H9 (cell line): ENCODE results near the gene PPP1R12B. TPM values are rescaled to one million over a fixed set of nuclear protein-coding genes. Genes with fewer than 3 reads are reported as not detected.
"Not testable (repeated sequence)": the region's sequence is repeated elsewhere in the genome, so short reads cannot be mapped to it uniquely, and the experiment has no call there.

Source experiments
- DNase-seq: peaks from one replicate; pipeline ENCODE4 v3.0.0-alpha.2; 2017
- H2AFZ ChIP-seq: one replicate; pipeline ENCODE4 v1.6.1; 2013; ENCODE audit warnings: mild to moderate bottlenecking, low read length, control low read depth, moderate library complexity
- H2AK5ac ChIP-seq: 2 replicates; pipeline ENCODE4 v1.6.1; 2013; ENCODE audit warnings: low read length, control low read depth, mixed read lengths; ENCODE audit not compliant: insufficient read length
- H2BK120ac ChIP-seq: one replicate; pipeline ENCODE4 v1.6.1; 2013; ENCODE audit warnings: low read depth, mild to moderate bottlenecking, low read length, control low read depth, inconsistent platforms; ENCODE audit not compliant: poor library complexity, severe bottlenecking
- H2BK12ac ChIP-seq: 2 replicates; pipeline ENCODE4 v1.6.1; 2013; ENCODE audit warnings: low read length, control low read depth, mixed read lengths, low read depth; ENCODE audit not compliant: insufficient read length
- H2BK15ac ChIP-seq: 2 replicates; pipeline ENCODE4 v1.6.1; 2013; ENCODE audit warnings: low read depth, low read length, control low read depth
- H2BK20ac ChIP-seq: one replicate; pipeline ENCODE4 v1.6.1; 2013; ENCODE audit warnings: low read depth, mild to moderate bottlenecking, low read length, control low read depth, inconsistent platforms; ENCODE audit not compliant: poor library complexity, severe bottlenecking
- H2BK5ac ChIP-seq: 2 replicates; pipeline ENCODE4 v1.6.1; 2013; ENCODE audit warnings: low read length, control low read depth, mixed read lengths; ENCODE audit not compliant: insufficient read length
- H3K14ac ChIP-seq: 2 replicates; pipeline ENCODE4 v1.6.1; 2013; ENCODE audit warnings: low read length, control low read depth; ENCODE audit not compliant: insufficient read depth
- H3K18ac ChIP-seq: 2 replicates; pipeline ENCODE4 v1.6.1; 2013; ENCODE audit warnings: low read depth, mild to moderate bottlenecking, mixed read lengths, low read length, control low read depth; ENCODE audit not compliant: insufficient read length
- H3K23ac ChIP-seq: 2 replicates; pipeline ENCODE4 v1.6.1; 2013; ENCODE audit warnings: low read length, control low read depth, mixed read lengths, low read depth; ENCODE audit not compliant: insufficient read length
- H3K23me2 ChIP-seq: 2 replicates; pipeline ENCODE4 v1.6.1; 2013; ENCODE audit warnings: low read depth, mild to moderate bottlenecking, mixed read lengths, low read length, control low read depth; ENCODE audit not compliant: insufficient read length, poor library complexity, severe bottlenecking
- H3K27ac ChIP-seq: 2 replicates; pipeline ENCODE4 v1.5.1; 2013; ENCODE audit warnings: low read length, control low read depth, mixed read lengths, low read depth; ENCODE audit not compliant: insufficient read length
- H3K27me3 ChIP-seq: 2 replicates; pipeline ENCODE4 v1.6.1; 2013; ENCODE audit warnings: low read length, control low read depth, inconsistent platforms; ENCODE audit not compliant: insufficient read depth
- H3K4ac ChIP-seq: 2 replicates; pipeline ENCODE4 v1.6.1; 2013; ENCODE audit warnings: low read depth, mild to moderate bottlenecking, control low read depth, inconsistent platforms, low read length, moderate library complexity
- H3K4me1 ChIP-seq: 2 replicates; pipeline ENCODE4 v1.6.1; 2013; ENCODE audit warnings: low read length, control low read depth, inconsistent platforms; ENCODE audit not compliant: insufficient read depth
- H3K4me2 ChIP-seq: 2 replicates; pipeline ENCODE4 v1.6.1; 2013; ENCODE audit warnings: low read length, control low read depth, mixed read lengths; ENCODE audit not compliant: insufficient read length, insufficient read depth
- H3K56ac ChIP-seq: 2 replicates; pipeline ENCODE4 v1.6.1; 2013; ENCODE audit warnings: low read depth, mild to moderate bottlenecking, mixed read lengths, low read length, control low read depth; ENCODE audit not compliant: insufficient read length
- H3K79me1 ChIP-seq: 2 replicates; pipeline ENCODE4 v1.6.1; 2013; ENCODE audit warnings: low read depth, mild to moderate bottlenecking, moderate library complexity, low read length, control low read depth, inconsistent platforms; ENCODE audit not compliant: insufficient read depth, poor library complexity, severe bottlenecking
- H3K79me2 ChIP-seq: 2 replicates; pipeline ENCODE4 v1.6.1; 2013; ENCODE audit warnings: low read length, control low read depth, inconsistent platforms; ENCODE audit not compliant: insufficient read depth
- H3K9ac ChIP-seq: 2 replicates; pipeline ENCODE4 v1.6.1; 2013; ENCODE audit warnings: low read length, control low read depth, mixed read lengths; ENCODE audit not compliant: insufficient read length; ENCODE audit errors: extremely low read depth
- H3K9me3 ChIP-seq: one replicate; pipeline ENCODE4 v1.6.1; 2013; ENCODE audit warnings: low read depth, low read length, inconsistent platforms; ENCODE audit not compliant: control insufficient read depth
- H3T11ph ChIP-seq: one replicate; pipeline ENCODE4 v1.6.1; 2013; ENCODE audit warnings: mild to moderate bottlenecking, low read length, control low read depth, inconsistent platforms
- H4K20me1 ChIP-seq: one replicate; pipeline ENCODE4 v1.6.1; 2013; ENCODE audit not compliant: control insufficient read depth, insufficient read length, insufficient read depth
- H4K5ac ChIP-seq: 2 replicates; pipeline ENCODE4 v1.6.1; 2013; ENCODE audit warnings: low read depth, mild to moderate bottlenecking, mixed read lengths, low read length, control low read depth; ENCODE audit not compliant: insufficient read length
- H4K8ac ChIP-seq: replicated peaks from 2 replicates; pipeline ENCODE4 v1.6.1; 2013; ENCODE audit warnings: low read length, control low read depth, mixed read lengths, low read depth; ENCODE audit not compliant: insufficient read length
- H4K91ac ChIP-seq: 2 replicates; pipeline ENCODE4 v1.6.1; 2013; ENCODE audit warnings: low read depth, mild to moderate bottlenecking, moderate library complexity, mixed read lengths, low read length, control low read depth; ENCODE audit not compliant: insufficient read length
- H3K27ac Mint-ChIP-seq, 3 experiments: 2 replicates in 2 of 3; 3 replicates in 1 of 3; pipeline ENCODE4 v1.8.0; 2020 to 2021; ENCODE audit warnings: mixed read lengths in 3 of 3, mild to moderate bottlenecking in 1 of 3, moderate library complexity in 1 of 3
- H3K27me3 Mint-ChIP-seq: 2 replicates; pipeline ENCODE4 v1.8.0; 2021; ENCODE audit warnings: low read depth, mild to moderate bottlenecking, moderate library complexity, mixed read lengths
- H3K36me3 Mint-ChIP-seq, 3 experiments: 2 replicates in 2 of 3; 3 replicates in 1 of 3; pipeline ENCODE4 v1.8.0; 2020 to 2021; ENCODE audit warnings: low read depth in 3 of 3, mixed read lengths in 3 of 3; ENCODE audit not compliant: insufficient read depth in 1 of 3
- H3K4me1 Mint-ChIP-seq, 2 experiments: 2 replicates each; pipeline ENCODE4 v1.8.0; 2020; ENCODE audit warnings: mixed read lengths in 2 of 2
- H3K4me3 Mint-ChIP-seq, 2 experiments: 2 replicates in 1 of 2; 3 replicates in 1 of 2; pipeline ENCODE4 v1.8.0; 2020 to 2021; ENCODE audit warnings: mild to moderate bottlenecking in 2 of 2, mixed read lengths in 2 of 2, moderate library complexity in 1 of 2
- H3K9me3 Mint-ChIP-seq, 2 experiments: 2 replicates in 1 of 2; 3 replicates in 1 of 2; pipeline ENCODE4 v1.8.0; 2020; ENCODE audit warnings: mild to moderate bottlenecking in 2 of 2, mixed read lengths in 2 of 2, moderate library complexity in 1 of 2
- WGBS: extraction: QIAGEN DNeasy Blood & Tissue Kit; methylation state at CpG from one replicate; pipeline ENCODE4 v1.1.7; 2013; ENCODE audit warnings: missing lambda C conversion rate, low lambda C conversion rate, mixed read lengths; ENCODE audit not compliant: insufficient read length; ENCODE audit errors: extremely low coverage; 5-methylcytosine and 5-hydroxymethylcytosine counted together
- total RNA-seq: library from RNA; stranded (reverse); gene quantifications from 2 replicates; pipeline ENCODE4 v1.2.1, GENCODE V29; 2021
- TF ChIP-seq, protein P1 (sequence below): fragments of 200-600 bp; sonication (generic); conservative IDR thresholded peaks from 3 replicates; pipeline ENCODE4 v1.8.0; 2021; ENCODE audit warnings: antibody characterized with exemption, mild to moderate bottlenecking

The PPP1R12B gene
- total RNA-seq, 1 experiment from 2014 or later = 12.9 TPM

DNA sequence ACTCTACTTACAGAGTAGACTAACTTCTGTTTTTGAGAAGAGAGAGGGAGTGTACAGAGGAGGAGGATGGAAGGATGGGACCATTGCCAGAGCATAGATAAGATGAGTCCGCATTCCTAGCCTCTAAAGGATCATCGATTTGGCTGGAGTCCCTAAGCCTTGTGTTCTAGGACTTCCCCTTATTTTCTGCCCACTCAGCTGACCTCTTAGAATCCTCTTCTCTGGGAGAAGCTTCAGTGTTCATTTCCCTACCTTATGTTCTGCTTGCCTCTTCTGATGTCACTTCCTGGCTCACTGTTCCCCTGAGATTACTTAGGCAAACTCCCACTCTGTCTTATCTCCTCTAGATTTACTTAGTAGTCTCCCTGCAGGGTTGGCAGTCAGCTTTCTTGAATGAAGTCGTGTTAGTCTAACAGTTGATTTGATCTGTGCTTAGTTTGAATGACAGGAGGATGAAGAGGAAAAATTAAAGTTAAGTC is 205.1 kb downstream of the PPP1R12B start:
- no peak overlapping the region for H2BK5ac ChIP-seq
- H3K79me2 ChIP-seq = no peaks in the 10 kb centered on the region
- no peaks in the 10 kb centered on the region for H3K79me1 ChIP-seq
- no peaks in the 10 kb centered on the region for H3K23me2 ChIP-seq
- no peaks in the 10 kb centered on the region for H4K20me1 ChIP-seq
- no peaks in the 10 kb centered on the region for H3K9me3 Mint-ChIP-seq
- no peak overlapping the region for H3K23ac ChIP-seq
- no peak overlapping the region for H3K4me3 Mint-ChIP-seq
- no peak overlapping the region for H3T11ph ChIP-seq
- no peak overlapping the region for H2AFZ ChIP-seq
- H3K4me1 ChIP-seq = no peaks in the 10 kb centered on the region
- H3K36me3 Mint-ChIP-seq = no peaks in the 10 kb centered on the region
- H3K9me3 ChIP-seq = no peaks in the 10 kb centered on the region
- DNase-seq = no peak
- no peak overlapping the region for H2BK15ac ChIP-seq
- no peak overlapping the region for H3K14ac ChIP-seq
- TF ChIP-seq, protein P1, sequence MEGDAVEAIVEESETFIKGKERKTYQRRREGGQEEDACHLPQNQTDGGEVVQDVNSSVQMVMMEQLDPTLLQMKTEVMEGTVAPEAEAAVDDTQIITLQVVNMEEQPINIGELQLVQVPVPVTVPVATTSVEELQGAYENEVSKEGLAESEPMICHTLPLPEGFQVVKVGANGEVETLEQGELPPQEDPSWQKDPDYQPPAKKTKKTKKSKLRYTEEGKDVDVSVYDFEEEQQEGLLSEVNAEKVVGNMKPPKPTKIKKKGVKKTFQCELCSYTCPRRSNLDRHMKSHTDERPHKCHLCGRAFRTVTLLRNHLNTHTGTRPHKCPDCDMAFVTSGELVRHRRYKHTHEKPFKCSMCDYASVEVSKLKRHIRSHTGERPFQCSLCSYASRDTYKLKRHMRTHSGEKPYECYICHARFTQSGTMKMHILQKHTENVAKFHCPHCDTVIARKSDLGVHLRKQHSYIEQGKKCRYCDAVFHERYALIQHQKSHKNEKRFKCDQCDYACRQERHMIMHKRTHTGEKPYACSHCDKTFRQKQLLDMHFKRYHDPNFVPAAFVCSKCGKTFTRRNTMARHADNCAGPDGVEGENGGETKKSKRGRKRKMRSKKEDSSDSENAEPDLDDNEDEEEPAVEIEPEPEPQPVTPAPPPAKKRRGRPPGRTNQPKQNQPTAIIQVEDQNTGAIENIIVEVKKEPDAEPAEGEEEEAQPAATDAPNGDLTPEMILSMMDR = no peak
- H2BK120ac ChIP-seq = no peak overlapping the region
- H3K4me1 Mint-ChIP-seq = peaks cover 6 to 8% of the 10 kb centered on the region in 2 experiments; a peak in 3 of 4 replicates
- H3K27ac Mint-ChIP-seq = no peak overlapping the region; a peak in 1 of 7 replicates
- no peak overlapping the region for H4K5ac ChIP-seq
- H3K56ac ChIP-seq = no peak overlapping the region
- no peak overlapping the region for H2BK12ac ChIP-seq
- no peak overlapping the region for H4K91ac ChIP-seq
- no peak overlapping the region for H3K4me2 ChIP-seq
- H3K9ac ChIP-seq = no peak overlapping the region
- H2AK5ac ChIP-seq = no peak overlapping the region
- no CpG with 5 or more reads among the region's 3 CpGs for WGBS
- H3K27ac ChIP-seq = no peak overlapping the region
- no peak overlapping the region for H4K8ac ChIP-seq
- no peaks in the 10 kb centered on the region for H3K27me3 ChIP-seq
- H3K18ac ChIP-seq = no peak overlapping the region
- no peak overlapping the region for H2BK20ac ChIP-seq
- no peak overlapping the region for H3K4ac ChIP-seq
- no peaks in the 10 kb centered on the region for H3K27me3 Mint-ChIP-seq

GRCh38 chr1:202554619-202555018 is 206.1 kb downstream of the PPP1R12B start:
- WGBS = no CpG with 5 or more reads among the region's 4 CpGs
- DNase-seq, H3K79me1 ChIP-seq, H3K9me3 ChIP-seq, H3K4me3 Mint-ChIP-seq, H3K9me3 Mint-ChIP-seq, H2AFZ ChIP-seq, H3K4ac ChIP-seq, H3K56ac ChIP-seq, H4K5ac ChIP-seq, H3K27ac ChIP-seq, H2BK5ac ChIP-seq, H3K4me1 Mint-ChIP-seq, H2BK12ac ChIP-seq, H4K91ac ChIP-seq, H2BK20ac ChIP-seq, H3T11ph ChIP-seq, H4K20me1 ChIP-seq, H2BK15ac ChIP-seq, H3K27me3 ChIP-seq, H3K36me3 Mint-ChIP-seq, H2BK120ac ChIP-seq, H3K79me2 ChIP-seq, H3K18ac ChIP-seq, H3K23ac ChIP-seq, H3K27me3 Mint-ChIP-seq, H3K27ac Mint-ChIP-seq, H3K9ac ChIP-seq, H2AK5ac ChIP-seq, H4K8ac ChIP-seq, H3K4me1 ChIP-seq, H3K4me2 ChIP-seq, H3K14ac ChIP-seq, H3K23me2 ChIP-seq: not testable (repeated sequence)
